Memory B cell (primary cell): Measurements from ENCODE around the gene PTPN14.

Experiments
- ATAC-seq: fragments of 150-1000 bp; cut with Tn5 transposase; 2 replicates; pipeline ENCODE4 v1.10.0; 2021; ENCODE audit warnings: low read depth, mild to moderate bottlenecking, moderate library complexity
- DNase-seq, 2 donors: peaks; one replicate each; pipeline ENCODE4 v3.0.0; 2022; ENCODE audit warnings: low spot score in 2 of 2
- H3K27ac Mint-ChIP-seq: one replicate; pipeline ENCODE4 v1.8.0; 2022; ENCODE audit warnings: mild to moderate bottlenecking, moderate library complexity, mixed read lengths
- H3K27me3 Mint-ChIP-seq: one replicate; pipeline ENCODE4 v1.8.0; 2022; ENCODE audit warnings: mixed read lengths
- H3K36me3 Mint-ChIP-seq: one replicate; pipeline ENCODE4 v1.8.0; 2022; ENCODE audit warnings: mild to moderate bottlenecking, mixed read lengths
- H3K4me1 Mint-ChIP-seq: one replicate; pipeline ENCODE4 v1.8.0; 2022; ENCODE audit warnings: mixed read lengths
- H3K4me3 Mint-ChIP-seq: one replicate; pipeline ENCODE4 v1.8.0; 2022; ENCODE audit warnings: mild to moderate bottlenecking, moderate library complexity, mixed read lengths
- H3K9me3 Mint-ChIP-seq: one replicate; pipeline ENCODE4 v1.8.0; 2022; ENCODE audit warnings: mixed read lengths

The PTPN14 gene

DNA sequence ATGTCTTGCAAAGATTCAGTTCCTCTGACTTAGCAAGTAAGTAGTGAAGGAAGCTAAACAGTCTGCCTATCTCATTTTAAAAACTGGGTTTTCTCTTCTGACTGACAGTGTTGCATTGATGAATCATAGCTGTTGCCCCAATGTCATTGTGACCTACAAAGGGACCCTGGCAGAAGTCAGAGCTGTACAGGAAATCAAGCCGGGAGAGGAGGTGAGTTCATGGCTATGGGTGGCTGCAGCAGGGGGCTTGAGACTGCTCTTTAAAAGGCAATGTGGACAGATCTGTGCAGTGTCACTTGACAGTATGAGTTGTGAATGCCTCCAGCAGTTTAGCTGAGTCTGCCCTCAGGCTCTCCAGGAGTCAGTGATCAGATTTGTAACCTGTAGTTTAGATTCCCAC lies 223.9 kb downstream of the PTPN14 start:
- no peak for ATAC-seq
- no peak overlapping the region for H3K27ac Mint-ChIP-seq
- DNase-seq = no peak
- H3K36me3 Mint-ChIP-seq = peaks cover 7% of the 10 kb centered on the region
- peaks cover 2% of the 10 kb centered on the region for H3K4me1 Mint-ChIP-seq
- H3K4me3 Mint-ChIP-seq = no peak overlapping the region
- H3K27me3 Mint-ChIP-seq = no peaks in the 10 kb centered on the region
- no peaks in the 10 kb centered on the region for H3K9me3 Mint-ChIP-seq

DNA sequence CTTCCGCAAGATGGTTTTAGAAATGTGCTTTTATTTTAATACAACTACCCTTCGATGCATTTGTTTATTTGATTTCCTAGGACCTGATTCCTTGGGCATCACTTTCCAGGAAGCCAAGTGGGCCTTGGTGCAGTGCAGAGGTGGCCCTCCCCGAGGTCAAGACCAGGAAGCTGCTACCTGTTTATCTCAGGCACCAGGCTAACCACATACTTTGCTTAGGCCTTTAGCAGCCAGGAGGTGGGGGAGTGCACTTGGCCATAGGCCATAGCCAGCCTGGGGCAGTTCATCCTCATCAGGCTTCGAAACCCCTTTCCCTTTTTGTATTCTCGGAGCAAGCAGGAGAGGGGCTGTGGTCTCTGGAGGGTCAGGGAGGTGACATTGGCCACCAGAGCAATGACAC lies 225.0 kb downstream of the PTPN14 start:
- Mint-ChIP-seq H3K27ac (no peak overlapping the region), H3K36me3 (peaks cover 7% of the 10 kb centered on the region), H3K9me3 (no peaks in the 10 kb centered on the region), H3K27me3 (no peaks in the 10 kb centered on the region), H3K4me3 (no peak overlapping the region), H3K4me1 (peaks cover 8% of the 10 kb centered on the region)
- DNase-seq = no peak
- no peak for ATAC-seq

DNA sequence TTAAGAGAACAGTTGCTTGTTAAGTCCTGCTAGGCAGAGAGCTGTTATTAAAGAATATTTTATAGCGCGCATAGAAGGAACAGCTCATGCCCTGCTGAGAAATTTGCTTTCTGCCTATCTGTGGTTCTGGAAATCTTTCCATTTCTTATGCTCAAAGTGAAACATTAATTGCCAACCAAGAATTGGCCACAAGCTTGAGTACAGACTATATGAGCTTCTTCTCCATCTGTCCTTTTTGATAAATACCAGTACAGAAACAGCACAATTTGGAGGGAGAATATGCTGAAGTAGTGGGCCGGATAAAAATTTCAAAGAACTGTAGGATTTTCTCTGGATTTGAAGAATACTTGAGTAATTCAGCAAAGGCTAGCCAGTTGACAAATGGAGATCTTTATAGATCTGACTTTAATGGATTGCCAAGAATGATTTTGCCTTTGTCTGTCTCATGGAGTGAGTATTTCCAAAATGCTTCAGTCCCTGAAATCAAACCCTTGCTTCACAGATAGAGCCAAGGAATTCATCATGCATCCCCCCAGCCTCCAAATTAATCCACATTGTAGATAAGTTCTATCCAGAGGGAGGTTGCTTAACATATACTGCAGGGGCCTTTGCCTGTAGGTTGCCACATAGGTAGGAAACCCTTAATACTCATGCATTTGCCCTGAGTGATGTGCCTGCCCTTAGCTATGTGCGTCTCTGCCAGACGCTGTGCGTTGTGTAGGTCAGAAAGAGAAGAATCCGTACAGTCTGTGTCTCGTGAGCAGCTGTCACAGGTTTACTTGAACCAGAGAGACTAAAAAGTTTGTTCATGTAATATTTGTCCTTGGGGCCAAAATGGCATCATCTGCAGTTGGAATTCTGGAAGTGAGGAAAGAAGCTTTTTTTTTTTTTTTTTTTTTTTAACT lies 226.3 kb downstream of the PTPN14 start:
- Mint-ChIP-seq H3K9me3 (no peaks in the 10 kb centered on the region), H3K4me1 (peaks cover 9% of the 10 kb centered on the region), H3K27ac (peak overlapping the region; percentile 31), H3K4me3 (no peak overlapping the region), H3K27me3 (no peaks in the 10 kb centered on the region), H3K36me3 (peaks cover 4% of the 10 kb centered on the region)
- no peak for DNase-seq
- no peak for ATAC-seq

DNA sequence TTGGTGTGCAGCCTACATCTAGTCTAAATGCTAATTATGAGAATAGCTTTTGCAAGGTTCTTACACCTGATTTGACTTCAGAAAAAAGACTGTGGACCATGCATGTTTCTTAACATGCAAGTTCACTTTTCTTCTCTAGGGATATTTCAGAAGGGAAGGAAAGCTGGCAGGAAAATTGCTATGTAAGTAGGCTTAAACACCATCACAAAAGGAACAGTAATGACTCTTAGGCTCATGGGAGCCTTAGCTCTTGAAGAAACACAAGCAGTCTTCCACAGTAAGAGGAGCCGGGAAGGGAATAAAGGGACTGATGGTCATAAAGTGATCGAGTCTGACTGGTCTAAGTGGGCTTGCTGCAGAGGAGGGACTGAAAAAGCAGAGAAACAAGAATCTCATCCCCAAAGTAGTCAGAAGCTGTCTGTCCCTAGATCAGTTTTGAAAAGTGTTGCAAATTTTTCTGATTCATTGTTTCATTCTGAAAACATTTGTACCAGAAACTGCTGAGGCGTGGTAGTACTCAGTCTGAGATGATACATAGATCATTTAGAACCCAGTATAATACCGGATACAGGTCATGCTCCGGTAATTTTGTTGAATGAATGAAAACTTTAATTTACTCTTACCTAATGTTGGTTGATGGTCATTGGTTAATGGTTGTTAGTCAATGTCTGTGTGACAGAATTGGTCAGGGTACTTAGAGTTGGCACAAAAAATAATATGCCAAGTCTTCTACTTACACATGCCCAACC lies 229.5 kb downstream of the PTPN14 start:
- Mint-ChIP-seq H3K4me3 (no peak overlapping the region), H3K27me3 (no peaks in the 10 kb centered on the region), H3K4me1 (peaks cover 9% of the 10 kb centered on the region), H3K27ac (no peak overlapping the region), H3K9me3 (no peaks in the 10 kb centered on the region), H3K36me3 (peaks cover 15% of the 10 kb centered on the region)
- ATAC-seq (no peak), DNase-seq (no peak)

DNA sequence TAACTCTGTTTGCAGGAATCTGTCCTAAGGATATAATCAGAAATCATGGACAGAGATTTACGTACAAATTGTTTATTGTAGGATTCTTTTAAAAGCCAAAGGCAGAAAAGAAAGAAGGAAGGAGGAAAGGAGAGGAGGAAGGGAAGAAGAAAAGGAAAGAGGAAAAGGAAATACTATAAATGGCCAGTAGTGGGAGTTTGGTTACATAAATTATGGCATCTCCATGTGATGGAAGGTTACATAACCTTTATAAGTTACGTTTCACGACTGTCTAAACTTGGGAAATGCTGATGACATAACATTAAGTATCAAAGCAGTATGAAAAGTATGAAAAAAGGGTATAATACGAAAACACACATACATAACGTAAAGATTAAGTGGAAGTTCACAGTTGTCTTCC lies 231.5 kb downstream of the PTPN14 start:
- Mint-ChIP-seq H3K27ac (no peak overlapping the region), H3K27me3 (no peaks in the 10 kb centered on the region)

DNA sequence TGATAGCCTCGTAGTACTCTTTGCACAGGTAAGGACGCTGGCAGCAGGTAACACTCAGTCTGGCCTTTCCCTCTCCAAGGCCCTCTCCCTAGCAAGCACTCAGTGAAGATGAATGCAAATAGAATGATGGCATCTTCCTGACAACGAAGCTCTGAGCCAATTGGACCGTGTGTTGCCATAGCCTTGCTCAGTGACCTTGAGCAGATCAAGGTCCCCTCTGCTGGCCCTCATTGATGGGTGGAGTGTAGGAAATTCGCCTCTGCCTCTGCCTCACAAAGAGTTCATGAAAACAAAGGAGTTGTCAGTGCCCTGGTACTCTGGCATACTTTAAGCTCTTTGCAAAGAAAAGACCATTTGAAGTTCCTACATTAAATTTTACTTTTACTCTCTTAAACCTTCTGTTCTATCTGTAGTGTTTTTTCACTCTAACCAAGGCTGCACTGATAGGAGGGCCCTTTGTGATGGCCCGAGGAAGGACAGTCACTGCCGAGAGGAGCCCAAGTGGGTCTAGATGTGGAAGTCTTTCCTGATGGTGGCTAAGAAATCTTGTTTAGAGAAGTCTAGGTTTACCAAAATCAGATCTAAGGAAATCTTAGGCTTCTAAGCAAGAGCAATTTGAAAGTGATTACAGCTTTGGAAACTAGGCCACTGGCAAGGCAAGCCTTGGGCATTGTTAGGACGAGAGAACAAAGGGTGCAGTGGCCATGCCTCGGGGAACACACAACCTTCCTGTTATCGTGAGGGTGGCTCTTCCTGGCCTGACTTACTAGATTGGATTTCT lies 232.3 kb downstream of the PTPN14 start:
- Mint-ChIP-seq H3K27me3 (no peaks in the 10 kb centered on the region), H3K9me3 (no peaks in the 10 kb centered on the region), H3K4me3 (no peak overlapping the region), H3K27ac (no peak overlapping the region), H3K36me3 (peaks cover 17% of the 10 kb centered on the region), H3K4me1 (peaks cover 7% of the 10 kb centered on the region)
- DNase-seq (no peak), ATAC-seq (no peak)

More for the DNA sequence above, 231.5 kb downstream of the PTPN14 start:
- Mint-ChIP-seq H3K36me3 (peaks cover 15% of the 10 kb centered on the region), H3K4me1 (peaks cover 7% of the 10 kb centered on the region), H3K9me3 (no peaks in the 10 kb centered on the region), H3K4me3 (no peak overlapping the region)
- ATAC-seq = no peak
- no peak for DNase-seq

DNA sequence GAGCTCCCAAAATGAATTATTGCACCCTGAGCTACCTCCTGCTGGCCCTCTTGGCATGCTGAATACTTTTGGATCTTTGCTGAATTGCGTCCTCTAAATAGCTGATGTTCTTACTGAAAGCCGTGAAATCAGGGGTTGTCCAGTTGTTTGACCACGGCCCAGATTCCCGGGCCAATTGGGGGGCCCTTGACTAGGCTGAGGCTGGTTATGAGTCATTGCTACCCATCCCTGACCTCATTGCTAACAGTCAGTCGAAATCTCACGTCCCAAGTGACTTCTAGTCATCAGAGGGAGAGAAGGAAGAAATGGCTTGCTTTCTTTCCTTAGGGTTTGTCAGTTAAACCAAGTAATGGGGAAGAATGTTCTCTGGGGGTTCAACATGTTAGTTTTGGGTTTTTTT lies 233.0 kb downstream of the PTPN14 start:
- no peak overlapping the region for H3K4me3 Mint-ChIP-seq
- no peaks in the 10 kb centered on the region for H3K27me3 Mint-ChIP-seq
- peak overlapping the region; percentile 46 for H3K27ac Mint-ChIP-seq
- H3K4me1 Mint-ChIP-seq = peaks cover 7% of the 10 kb centered on the region
- no peaks in the 10 kb centered on the region for H3K9me3 Mint-ChIP-seq
- no peak for ATAC-seq
- no peak for DNase-seq
- peaks cover 20% of the 10 kb centered on the region for H3K36me3 Mint-ChIP-seq

DNA sequence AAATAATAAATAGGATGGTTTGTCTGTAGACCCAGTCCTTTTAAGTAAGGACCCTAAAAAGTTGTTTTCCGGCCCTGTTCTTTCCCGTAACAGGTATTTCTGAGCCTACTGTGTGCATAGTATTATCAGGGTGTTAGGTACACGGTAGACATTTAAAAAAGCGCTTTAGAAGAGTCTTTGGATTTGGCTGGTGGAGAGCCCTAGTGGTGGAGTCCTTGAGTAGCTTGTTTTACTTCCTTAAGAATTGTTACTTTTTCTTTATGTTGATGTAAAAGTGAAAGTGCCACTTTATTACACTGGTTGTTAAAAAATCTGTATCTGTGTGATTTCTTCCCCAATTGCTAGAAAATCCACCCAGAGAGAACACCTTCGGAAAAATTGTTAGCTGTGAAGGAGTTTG lies 233.7 kb downstream of the PTPN14 start:
- H3K4me1 Mint-ChIP-seq = peaks cover 7% of the 10 kb centered on the region
- ATAC-seq (no peak), DNase-seq (no peak)
- no peaks in the 10 kb centered on the region for H3K9me3 Mint-ChIP-seq
- H3K4me3 Mint-ChIP-seq = peak overlapping the region; percentile 38
- H3K27ac Mint-ChIP-seq = peak overlapping the region; percentile 46
- no peaks in the 10 kb centered on the region for H3K27me3 Mint-ChIP-seq
- H3K36me3 Mint-ChIP-seq = peaks cover 21% of the 10 kb centered on the region

DNA sequence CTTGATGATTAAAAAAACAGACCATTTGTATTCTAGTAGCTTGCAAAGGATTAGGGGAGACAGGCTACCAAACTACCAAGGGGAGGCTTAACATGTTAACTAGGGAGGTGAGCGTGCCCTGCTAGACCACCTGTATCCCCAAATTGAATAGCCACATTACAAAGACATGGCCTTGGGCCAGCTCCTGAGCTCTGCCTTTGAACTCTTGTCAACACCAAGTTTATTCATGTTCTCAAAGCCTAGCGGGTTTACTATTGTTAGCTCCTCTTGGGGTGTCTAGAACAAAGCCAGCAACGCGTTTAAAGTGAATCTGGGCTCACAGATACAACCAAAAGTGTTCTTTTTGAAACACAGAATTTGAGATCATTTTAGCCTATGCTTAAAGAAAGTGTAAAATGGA lies 234.1 kb downstream of the PTPN14 start:
- no peak for ATAC-seq
- peaks cover 22% of the 10 kb centered on the region for H3K36me3 Mint-ChIP-seq
- no peaks in the 10 kb centered on the region for H3K27me3 Mint-ChIP-seq
- peaks cover 7% of the 10 kb centered on the region for H3K4me1 Mint-ChIP-seq
- DNase-seq = no peak
- no peaks in the 10 kb centered on the region for H3K9me3 Mint-ChIP-seq
- H3K4me3 Mint-ChIP-seq = no peak overlapping the region
- H3K27ac Mint-ChIP-seq = peak overlapping the region; percentile 46

DNA sequence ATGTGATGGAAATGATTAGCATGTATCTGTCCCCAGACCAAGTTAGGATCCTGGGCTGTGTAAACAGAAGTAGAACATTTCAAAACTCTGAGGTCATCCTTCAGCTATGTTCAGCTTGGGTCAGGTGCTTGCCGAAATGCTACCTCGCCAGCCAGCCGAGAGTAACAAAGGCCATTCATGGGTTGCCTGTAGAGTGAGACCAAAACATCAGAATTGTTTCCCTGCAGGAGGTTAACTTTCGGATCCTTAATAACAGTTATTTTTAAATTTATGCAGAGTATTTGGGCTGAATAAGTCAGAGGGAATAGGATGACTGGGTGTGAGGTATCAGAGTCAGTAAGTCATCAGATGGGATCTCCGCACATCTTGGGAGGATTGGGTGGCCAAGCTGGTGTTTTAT lies 234.8 kb downstream of the PTPN14 start:
- Mint-ChIP-seq H3K9me3 (no peaks in the 10 kb centered on the region), H3K27me3 (no peaks in the 10 kb centered on the region), H3K4me3 (no peak overlapping the region), H3K4me1 (peaks cover 2% of the 10 kb centered on the region), H3K27ac (no peak overlapping the region), H3K36me3 (peaks cover 22% of the 10 kb centered on the region)
- DNase-seq = no peak
- ATAC-seq = no peak

DNA sequence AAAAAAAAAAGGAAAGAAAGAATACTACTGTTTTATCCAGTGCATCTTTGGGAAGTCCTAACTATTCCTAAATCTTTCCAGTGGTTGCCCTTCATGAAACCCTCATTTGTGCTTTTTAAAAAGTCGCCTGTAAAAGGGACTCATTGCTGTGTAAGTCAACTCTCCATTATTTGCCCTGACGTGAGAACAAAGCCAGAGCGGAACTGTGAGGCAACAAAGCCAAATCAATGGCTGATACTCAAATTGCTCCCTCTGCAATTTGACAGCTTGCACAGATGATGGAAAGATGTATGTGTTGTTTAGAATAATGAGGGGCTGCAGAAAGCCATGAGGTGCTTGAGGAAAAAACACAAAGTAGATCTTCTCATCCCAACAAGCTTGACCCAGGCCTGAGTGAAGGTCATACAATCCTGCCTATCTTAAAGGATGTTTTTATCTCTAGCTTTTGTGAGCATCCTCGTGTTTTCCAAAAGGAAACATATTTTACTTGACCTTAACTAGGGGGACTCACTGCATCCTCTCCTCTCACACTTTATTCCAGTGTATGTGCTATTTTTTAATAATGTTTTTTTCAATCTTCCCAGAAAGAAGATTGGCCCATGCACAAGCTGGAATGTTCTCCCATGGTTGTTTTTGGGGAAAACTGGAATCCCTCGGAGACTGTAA lies 237.1 kb downstream of the PTPN14 start:
- Mint-ChIP-seq H3K36me3 (peaks cover 19% of the 10 kb centered on the region), H3K9me3 (no peaks in the 10 kb centered on the region), H3K4me3 (no peak overlapping the region), H3K4me1 (no peaks in the 10 kb centered on the region), H3K27ac (no peak overlapping the region), H3K27me3 (no peaks in the 10 kb centered on the region)
- ATAC-seq (no peak), DNase-seq (no peak)

DNA sequence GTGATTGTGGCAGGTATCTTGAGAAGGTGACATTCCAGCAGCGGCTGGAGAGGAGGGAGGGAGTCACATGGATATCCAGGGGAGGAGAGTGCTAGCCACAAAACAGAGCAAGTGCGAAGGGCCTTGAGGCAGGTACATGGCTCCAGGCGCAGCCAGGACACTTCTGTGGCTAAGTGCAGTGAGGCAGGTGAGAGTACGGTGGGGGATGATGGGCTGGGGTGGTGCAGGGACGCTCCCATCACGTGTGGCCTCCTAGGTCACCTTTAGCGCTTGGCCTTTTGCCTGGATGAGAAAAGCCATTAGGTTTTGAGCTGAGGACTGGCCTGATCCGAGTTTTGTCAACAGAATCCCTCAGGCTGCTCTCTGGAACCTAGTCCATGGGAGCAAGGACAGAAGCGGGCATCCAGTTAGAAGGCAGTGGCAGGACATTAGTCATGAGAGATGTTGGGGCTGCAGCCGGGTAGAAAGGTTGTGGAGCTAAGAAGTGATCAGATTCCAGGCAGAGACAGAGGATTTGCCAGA lies 238.8 kb downstream of the PTPN14 start:
- H3K27me3 Mint-ChIP-seq = no peaks in the 10 kb centered on the region
- no peaks in the 10 kb centered on the region for H3K9me3 Mint-ChIP-seq
- no peak for DNase-seq
- peaks cover 13% of the 10 kb centered on the region for H3K36me3 Mint-ChIP-seq
- H3K4me3 Mint-ChIP-seq = no peak overlapping the region
- ATAC-seq = no peak
- no peak overlapping the region for H3K27ac Mint-ChIP-seq
- H3K4me1 Mint-ChIP-seq = no peaks in the 10 kb centered on the region
